ENCODE measurements around the gene RGS7.

DNA sequence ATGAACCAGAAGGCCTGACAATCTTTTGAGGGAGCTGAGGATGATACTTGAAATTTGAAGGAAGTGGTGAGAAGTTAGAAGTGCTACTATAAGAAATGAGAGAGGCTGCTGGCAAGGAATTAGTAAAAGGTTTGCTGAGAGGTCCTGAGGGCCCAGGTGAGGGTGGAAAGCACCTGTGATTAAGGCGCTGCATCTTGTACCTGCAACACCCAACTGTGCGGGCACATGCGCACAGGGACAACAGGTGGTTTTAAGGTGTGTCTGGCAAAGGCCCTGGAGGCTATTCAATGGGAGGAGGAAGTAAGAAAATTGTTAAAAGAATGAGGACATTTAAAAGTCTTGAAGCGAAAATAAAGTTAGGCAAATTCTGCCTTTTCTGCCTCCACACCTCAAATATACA is 349.3 kb downstream of the RGS7 start:
- TF ChIP-seq, protein P1, sequence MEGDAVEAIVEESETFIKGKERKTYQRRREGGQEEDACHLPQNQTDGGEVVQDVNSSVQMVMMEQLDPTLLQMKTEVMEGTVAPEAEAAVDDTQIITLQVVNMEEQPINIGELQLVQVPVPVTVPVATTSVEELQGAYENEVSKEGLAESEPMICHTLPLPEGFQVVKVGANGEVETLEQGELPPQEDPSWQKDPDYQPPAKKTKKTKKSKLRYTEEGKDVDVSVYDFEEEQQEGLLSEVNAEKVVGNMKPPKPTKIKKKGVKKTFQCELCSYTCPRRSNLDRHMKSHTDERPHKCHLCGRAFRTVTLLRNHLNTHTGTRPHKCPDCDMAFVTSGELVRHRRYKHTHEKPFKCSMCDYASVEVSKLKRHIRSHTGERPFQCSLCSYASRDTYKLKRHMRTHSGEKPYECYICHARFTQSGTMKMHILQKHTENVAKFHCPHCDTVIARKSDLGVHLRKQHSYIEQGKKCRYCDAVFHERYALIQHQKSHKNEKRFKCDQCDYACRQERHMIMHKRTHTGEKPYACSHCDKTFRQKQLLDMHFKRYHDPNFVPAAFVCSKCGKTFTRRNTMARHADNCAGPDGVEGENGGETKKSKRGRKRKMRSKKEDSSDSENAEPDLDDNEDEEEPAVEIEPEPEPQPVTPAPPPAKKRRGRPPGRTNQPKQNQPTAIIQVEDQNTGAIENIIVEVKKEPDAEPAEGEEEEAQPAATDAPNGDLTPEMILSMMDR (IDR thresholded peaks at IDR 0.05; ENCODE audit: poor library complexity) = no peak
- TF ChIP-seq EZH2 (IDR thresholded peaks at IDR 0.05; ENCODE audit: borderline replicate concordance) = no peak

Measured in hepatocyte (in vitro differentiated cells).